Kidney epithelial cell (primary cell): Measurements from ENCODE around the gene LAMA4. TPM values are rescaled to one million over a fixed set of nuclear protein-coding genes. Genes with fewer than 3 reads are reported as not detected.

Experiments used
- DNase-seq: peaks from one replicate; pipeline ENCODE4 v3.0.0-alpha.2; 2010; ENCODE audit warnings: low read depth
- H3K27me3 ChIP-seq: 2 replicates; pipeline ENCODE4 v1.6.0; 2011; ENCODE audit warnings: low read length; ENCODE audit not compliant: control insufficient read depth, insufficient read depth
- H3K36me3 ChIP-seq: 2 replicates; pipeline ENCODE4 v1.5.1; 2011; ENCODE audit warnings: low read length; ENCODE audit not compliant: control insufficient read depth, insufficient read depth
- H3K4me3 ChIP-seq: 2 replicates; pipeline ENCODE4 v1.5.1; 2011; ENCODE audit warnings: low read depth, mild to moderate bottlenecking, control low read depth, low read length
- total RNA-seq: library from RNA; depleted of rRNA; stranded (reverse); fragments of >200 nt; gene quantifications from 2 replicates; pipeline ENCODE4 v1.2.3, GENCODE V29; 2015
- TF ChIP-seq, protein P1 (sequence below): IDR thresholded peaks from 2 replicates; pipeline ENCODE4 v1.5.1; 2011; ENCODE audit warnings: mild to moderate bottlenecking, moderate library complexity, low read length, control low read depth, inconsistent platforms; ENCODE audit not compliant: insufficient read depth, poor library complexity, severe bottlenecking

LAMA4 gene
- total RNA-seq, 1 donor from 2014 or later: 5.6 TPM

DNA sequence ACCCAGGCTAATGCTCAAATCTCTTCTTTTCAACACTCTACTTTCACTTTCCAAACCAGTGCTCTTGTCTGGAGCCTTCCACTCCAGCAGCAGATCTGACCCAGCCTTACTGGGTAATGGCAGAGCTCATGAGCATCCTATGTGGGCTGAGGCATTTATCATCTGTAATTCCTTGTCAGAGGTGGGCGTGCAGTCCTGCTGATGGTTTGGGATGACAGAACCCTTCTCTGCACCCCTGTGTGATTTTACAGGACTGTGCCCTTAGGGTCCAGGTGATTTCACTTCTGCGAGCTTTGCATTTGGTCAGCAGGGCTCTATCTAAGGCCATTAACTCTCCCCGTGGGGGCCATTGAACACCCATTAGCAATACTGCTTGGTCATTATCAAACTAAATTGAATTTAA lies 55.4 kb downstream of the LAMA4 start:
- Histone ChIP-seq H3K4me3 (no peak overlapping the region), H3K36me3 (no peaks in the 10 kb centered on the region), H3K27me3 (no peaks in the 10 kb centered on the region)
- DNase-seq: no peak
- TF ChIP-seq, protein P1, sequence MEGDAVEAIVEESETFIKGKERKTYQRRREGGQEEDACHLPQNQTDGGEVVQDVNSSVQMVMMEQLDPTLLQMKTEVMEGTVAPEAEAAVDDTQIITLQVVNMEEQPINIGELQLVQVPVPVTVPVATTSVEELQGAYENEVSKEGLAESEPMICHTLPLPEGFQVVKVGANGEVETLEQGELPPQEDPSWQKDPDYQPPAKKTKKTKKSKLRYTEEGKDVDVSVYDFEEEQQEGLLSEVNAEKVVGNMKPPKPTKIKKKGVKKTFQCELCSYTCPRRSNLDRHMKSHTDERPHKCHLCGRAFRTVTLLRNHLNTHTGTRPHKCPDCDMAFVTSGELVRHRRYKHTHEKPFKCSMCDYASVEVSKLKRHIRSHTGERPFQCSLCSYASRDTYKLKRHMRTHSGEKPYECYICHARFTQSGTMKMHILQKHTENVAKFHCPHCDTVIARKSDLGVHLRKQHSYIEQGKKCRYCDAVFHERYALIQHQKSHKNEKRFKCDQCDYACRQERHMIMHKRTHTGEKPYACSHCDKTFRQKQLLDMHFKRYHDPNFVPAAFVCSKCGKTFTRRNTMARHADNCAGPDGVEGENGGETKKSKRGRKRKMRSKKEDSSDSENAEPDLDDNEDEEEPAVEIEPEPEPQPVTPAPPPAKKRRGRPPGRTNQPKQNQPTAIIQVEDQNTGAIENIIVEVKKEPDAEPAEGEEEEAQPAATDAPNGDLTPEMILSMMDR: no peak

DNA sequence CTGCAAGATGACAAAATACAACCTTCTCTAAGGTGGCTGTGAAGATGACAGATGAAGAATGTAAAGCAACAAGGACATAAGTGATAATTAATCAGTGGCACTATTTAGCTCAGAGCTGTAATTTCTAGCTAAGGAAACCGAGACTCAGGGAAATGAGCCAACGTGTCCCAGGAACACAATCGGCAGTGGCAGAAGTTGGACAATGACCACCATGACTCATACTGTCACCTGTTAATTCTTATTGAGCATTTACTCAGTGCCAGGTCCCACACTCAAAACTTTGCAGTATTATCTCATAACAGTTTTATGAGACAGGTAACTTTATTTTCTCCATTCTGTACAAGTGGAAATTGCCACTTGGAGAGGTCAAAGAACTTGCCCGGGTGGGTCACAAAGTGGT lies 55.8 kb downstream of the LAMA4 start:
- Histone ChIP-seq H3K27me3 (no peaks in the 10 kb centered on the region), H3K36me3 (no peaks in the 10 kb centered on the region), H3K4me3 (no peak overlapping the region)
- TF ChIP-seq, protein P1: no peak
- DNase-seq: no peak

DNA sequence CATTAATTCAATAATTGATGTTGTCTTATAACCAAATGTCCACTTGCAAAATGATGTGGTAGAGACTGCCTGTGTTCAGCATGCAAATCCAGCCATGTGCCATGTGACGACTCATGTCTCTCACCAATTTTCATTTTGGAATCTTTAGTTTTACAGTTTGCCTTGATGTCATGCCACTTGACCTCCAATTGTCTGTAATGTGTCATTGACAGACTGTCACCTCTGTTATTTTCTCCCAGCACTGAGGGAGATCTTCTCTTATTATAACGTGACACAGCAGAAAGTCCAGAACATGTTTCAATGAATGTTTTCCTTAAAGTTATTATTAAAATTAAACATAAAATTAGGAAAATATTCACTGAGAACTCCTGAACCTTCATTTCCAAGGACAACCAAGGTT lies 56.7 kb downstream of the LAMA4 start:
- no peak for DNase-seq
- Histone ChIP-seq H3K36me3 (no peaks in the 10 kb centered on the region), H3K4me3 (no peak overlapping the region), H3K27me3 (no peaks in the 10 kb centered on the region)
- TF ChIP-seq, protein P1: no peak

DNA sequence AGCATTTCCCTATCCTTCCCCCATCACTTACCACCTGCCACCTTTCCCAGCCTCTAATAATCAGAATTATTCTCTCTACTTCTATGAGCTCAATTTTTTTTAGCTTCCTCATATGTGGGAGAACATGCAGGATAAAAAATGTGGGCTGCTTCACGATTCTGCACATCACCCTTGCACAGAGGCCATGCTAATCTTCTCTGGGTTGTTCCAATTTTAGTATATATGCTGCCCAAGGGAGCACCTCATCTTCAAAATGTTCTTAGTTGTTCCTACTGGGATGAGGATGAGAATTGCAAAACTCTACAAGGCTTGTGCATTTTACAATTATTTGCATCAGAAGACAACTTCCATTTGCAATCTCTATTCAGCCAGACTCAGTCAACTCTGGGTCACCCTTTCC lies 58.1 kb downstream of the LAMA4 start:
- DNase-seq: no peak
- no peaks in the 10 kb centered on the region for H3K27me3 ChIP-seq
- H3K36me3 ChIP-seq: no peaks in the 10 kb centered on the region
- TF ChIP-seq, protein P1: no peak
- H3K4me3 ChIP-seq: no peak overlapping the region

DNA sequence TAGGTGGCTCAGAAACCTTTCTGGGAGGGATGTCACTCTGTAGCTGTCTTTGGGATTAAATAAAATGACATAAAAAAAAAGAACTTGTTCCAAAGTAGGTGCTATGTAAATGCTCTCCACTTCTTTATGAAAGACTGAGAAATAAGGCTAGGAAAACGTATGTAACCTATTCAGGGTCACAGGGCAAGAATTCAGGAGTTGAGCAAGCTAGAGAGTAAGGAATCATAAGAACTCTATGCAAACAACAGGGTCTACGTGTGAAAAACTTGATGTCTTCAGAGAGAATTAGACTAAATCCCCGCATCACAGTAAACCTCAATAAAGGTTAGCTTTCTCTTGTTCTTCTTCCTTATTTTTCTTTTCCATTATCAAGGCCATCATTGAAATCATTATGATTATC lies 59.2 kb downstream of the LAMA4 start:
- Histone ChIP-seq H3K36me3 (no peaks in the 10 kb centered on the region), H3K27me3 (no peaks in the 10 kb centered on the region), H3K4me3 (no peak overlapping the region)
- TF ChIP-seq, protein P1: no peak
- DNase-seq: no peak

DNA sequence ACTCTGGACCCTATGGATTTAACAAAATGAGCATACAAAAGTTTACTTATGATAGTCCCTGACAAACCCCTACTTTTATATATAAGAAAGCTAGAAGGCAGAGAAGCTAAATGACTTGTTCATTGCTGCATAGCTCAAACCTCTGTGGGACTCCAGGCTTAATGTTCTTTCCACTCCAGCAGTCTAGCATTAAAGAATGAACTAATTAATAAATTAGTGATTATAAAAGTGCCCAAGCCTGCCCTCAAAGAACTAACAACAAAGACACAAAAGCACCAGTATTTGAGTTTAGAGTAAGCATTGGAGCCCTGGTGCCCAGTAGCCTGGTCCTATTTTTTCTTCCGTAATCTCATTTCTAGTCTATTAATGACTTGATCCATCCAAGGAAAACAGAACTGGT lies 59.9 kb downstream of the LAMA4 start:
- Histone ChIP-seq H3K4me3 (no peak overlapping the region), H3K36me3 (no peaks in the 10 kb centered on the region), H3K27me3 (no peaks in the 10 kb centered on the region)
- DNase-seq: no peak
- TF ChIP-seq, protein P1: no peak
